Hepatocyte (in vitro differentiated cells): Measurements from ENCODE around the gene TSPAN13. TPM values are rescaled to one million over a fixed set of nuclear protein-coding genes. Genes with fewer than 3 reads are reported as not detected.
"Not testable (repeated sequence)": the region's sequence is repeated elsewhere in the genome, so short reads cannot be mapped to it uniquely, and the experiment has no call there.

Experiments
- DNase-seq: peaks from one replicate; pipeline ENCODE4 v3.0.0-alpha.2; 2016; ENCODE audit warnings: low spot score
- H2AFZ ChIP-seq: fragments of 200-600 bp; sonication (generic); 2 replicates; pipeline ENCODE4 v1.6.0; 2016; ENCODE audit warnings: antibody characterized with exemption, mild to moderate bottlenecking
- H3K27ac ChIP-seq: fragments of 200-600 bp; sonication (generic); 2 replicates; pipeline ENCODE4 v1.5.1; 2016; ENCODE audit warnings: mild to moderate bottlenecking
- H3K27me3 ChIP-seq: fragments of 200-600 bp; sonication (generic); 2 replicates; pipeline ENCODE4 v1.6.1; 2016
- H3K36me3 ChIP-seq: fragments of 200-600 bp; sonication (generic); replicated peaks from 2 replicates; pipeline ENCODE4 v1.5.1; 2016; ENCODE audit warnings: low read depth; ENCODE audit not compliant: insufficient read depth
- H3K4me1 ChIP-seq: fragments of 200-600 bp; sonication (generic); 2 replicates; pipeline ENCODE4 v1.5.1; 2016; ENCODE audit warnings: mild to moderate bottlenecking, moderate library complexity; ENCODE audit not compliant: insufficient read depth
- H3K4me2 ChIP-seq: fragments of 200-600 bp; sonication (generic); 2 replicates; pipeline ENCODE4 v1.6.0; 2016
- H3K4me3 ChIP-seq: fragments of 200-600 bp; sonication (generic); 2 replicates; pipeline ENCODE4 v1.5.1; 2016; ENCODE audit warnings: mild to moderate bottlenecking
- H3K79me2 ChIP-seq: fragments of 200-600 bp; sonication (generic); 2 replicates; pipeline ENCODE4 v1.6.0; 2017; ENCODE audit warnings: mild to moderate bottlenecking
- H3K9me2 ChIP-seq: fragments of 200-600 bp; sonication (generic); replicated peaks from 2 replicates; pipeline ENCODE4 v1.6.0; 2017; ENCODE audit warnings: mild to moderate bottlenecking; ENCODE audit not compliant: insufficient read depth
- H3K9me3 ChIP-seq: fragments of 200-600 bp; sonication (generic); 2 replicates; pipeline ENCODE4 v1.5.1; 2016; ENCODE audit warnings: low read depth, mild to moderate bottlenecking
- H4K20me1 ChIP-seq: fragments of 200-600 bp; sonication (generic); 2 replicates; pipeline ENCODE4 v1.6.0; 2016; ENCODE audit warnings: mild to moderate bottlenecking; ENCODE audit not compliant: insufficient read depth, poor library complexity, severe bottlenecking
- EZH2 ChIP-seq: fragments of 200-600 bp; sonication (generic); IDR thresholded peaks from 2 replicates; pipeline ENCODE4 v1.6.1; 2016; ENCODE audit warnings: antibody characterized with exemption, mild to moderate bottlenecking, borderline replicate concordance
- EZH2phosphoT487 ChIP-seq: fragments of 200-600 bp; sonication (generic); IDR thresholded peaks from one replicate; pipeline ENCODE4 v1.6.1; 2018; ENCODE audit warnings: antibody characterized with exemption, mild to moderate bottlenecking, low read depth, moderate library complexity; ENCODE audit not compliant: unreplicated experiment, severe bottlenecking
- WGBS: methylation state at CpG from one replicate; pipeline ENCODE4 v1.1.6; 2016; ENCODE audit warnings: low lambda C conversion rate; ENCODE audit errors: missing lambda C conversion rate; 5-methylcytosine and 5-hydroxymethylcytosine counted together
- polyA plus RNA-seq: library from polyadenylated mRNA; unstranded; fragments of >200 nt; fragmentation: Nextera tagmentation; extraction: Ambion mirVana; gene quantifications from 2 replicates; pipeline ENCODE4 v1.2.1, GENCODE V29; 2016
- total RNA-seq: library from RNA; depleted of rRNA; stranded (reverse); fragments of >200 nt; gene quantifications from 2 replicates; pipeline ENCODE4 v1.2.3, GENCODE V29; 2014
- TF ChIP-seq, protein P1 (sequence below): fragments of 200-600 bp; sonication (generic); IDR thresholded peaks from 2 replicates; pipeline ENCODE4 v1.5.1; 2016; ENCODE audit warnings: antibody characterized with exemption, mild to moderate bottlenecking; ENCODE audit not compliant: poor library complexity

TSPAN13 gene
- total and polyA plus RNA-seq, 2 experiments from 2014 or later, result 164 to 173 TPM

DNA sequence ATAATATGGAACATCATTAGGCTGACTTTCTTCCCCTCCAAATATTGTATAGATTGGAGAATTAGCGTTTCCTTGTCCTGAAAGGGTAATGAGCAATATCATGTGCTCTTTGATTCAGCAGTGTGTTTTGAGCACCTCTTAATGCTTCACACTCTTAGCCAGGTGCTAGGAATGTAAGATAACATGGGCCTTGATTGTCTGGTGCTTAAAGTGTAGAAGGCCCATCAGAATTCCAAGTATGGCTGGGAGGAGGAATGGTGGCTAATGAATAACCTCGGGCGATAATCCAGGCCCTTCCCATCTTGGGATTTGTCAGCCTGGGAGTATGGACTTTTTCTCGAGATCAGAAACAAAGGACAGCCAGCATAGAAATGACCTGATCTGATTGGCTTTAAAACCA is 8.6 kb downstream of the TSPAN13 start:
- Histone ChIP-seq H3K27ac (peak overlapping the region; percentile 74), H4K20me1 (peaks cover 5% of the 10 kb centered on the region), H3K4me1 (no peaks in the 10 kb centered on the region), H3K4me3 (no peak overlapping the region), H3K9me3 (no peaks in the 10 kb centered on the region), H3K36me3 (no peaks in the 10 kb centered on the region), H3K27me3 (no peaks in the 10 kb centered on the region), H2AFZ (no peak overlapping the region), H3K4me2 (peak overlapping the region; percentile 13), H3K79me2 (peaks cover 100% of the 10 kb centered on the region), H3K9me2 (no peaks in the 10 kb centered on the region)
- DNase-seq, result peak; percentile 58
- TF ChIP-seq, protein P1, sequence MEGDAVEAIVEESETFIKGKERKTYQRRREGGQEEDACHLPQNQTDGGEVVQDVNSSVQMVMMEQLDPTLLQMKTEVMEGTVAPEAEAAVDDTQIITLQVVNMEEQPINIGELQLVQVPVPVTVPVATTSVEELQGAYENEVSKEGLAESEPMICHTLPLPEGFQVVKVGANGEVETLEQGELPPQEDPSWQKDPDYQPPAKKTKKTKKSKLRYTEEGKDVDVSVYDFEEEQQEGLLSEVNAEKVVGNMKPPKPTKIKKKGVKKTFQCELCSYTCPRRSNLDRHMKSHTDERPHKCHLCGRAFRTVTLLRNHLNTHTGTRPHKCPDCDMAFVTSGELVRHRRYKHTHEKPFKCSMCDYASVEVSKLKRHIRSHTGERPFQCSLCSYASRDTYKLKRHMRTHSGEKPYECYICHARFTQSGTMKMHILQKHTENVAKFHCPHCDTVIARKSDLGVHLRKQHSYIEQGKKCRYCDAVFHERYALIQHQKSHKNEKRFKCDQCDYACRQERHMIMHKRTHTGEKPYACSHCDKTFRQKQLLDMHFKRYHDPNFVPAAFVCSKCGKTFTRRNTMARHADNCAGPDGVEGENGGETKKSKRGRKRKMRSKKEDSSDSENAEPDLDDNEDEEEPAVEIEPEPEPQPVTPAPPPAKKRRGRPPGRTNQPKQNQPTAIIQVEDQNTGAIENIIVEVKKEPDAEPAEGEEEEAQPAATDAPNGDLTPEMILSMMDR, result no peak
- no peak for TF ChIP-seq EZH2phosphoT487
- WGBS, result 56% methylated on average over 4 of the region's 4 CpGs

DNA sequence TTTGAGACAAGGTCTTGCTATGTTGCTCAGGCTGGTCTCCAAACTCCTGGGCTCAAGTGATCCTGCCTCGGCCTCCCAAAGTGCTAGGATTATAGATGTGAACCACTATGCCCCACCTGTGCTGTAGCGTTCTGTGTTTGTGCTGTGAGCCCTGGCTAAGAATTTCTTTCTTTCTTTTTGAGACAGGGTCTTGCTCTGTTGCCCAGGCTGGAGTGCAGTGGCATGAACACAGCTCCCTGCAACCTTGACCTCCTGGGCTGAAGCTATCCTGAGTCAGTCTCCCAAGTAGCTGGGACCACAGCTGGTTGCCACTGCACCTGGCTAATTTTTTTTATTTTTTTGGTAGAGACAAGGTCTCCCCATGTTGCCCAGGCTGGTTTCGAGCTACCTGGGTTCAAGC is 11.4 kb downstream of the TSPAN13 start:
- Histone ChIP-seq H3K27me3 (no peaks in the 10 kb centered on the region), H2AFZ (no peak overlapping the region), H4K20me1 (peaks cover 5% of the 10 kb centered on the region), H3K9me2 (no peaks in the 10 kb centered on the region), H3K4me3 (no peak overlapping the region), H3K36me3 (no peaks in the 10 kb centered on the region), H3K27ac (no peak overlapping the region), H3K4me2 (no peak overlapping the region), H3K9me3 (no peaks in the 10 kb centered on the region), H3K4me1 (no peaks in the 10 kb centered on the region), H3K79me2 (peaks cover 100% of the 10 kb centered on the region)
- no peak for DNase-seq
- 95% methylated on average over 3 of the region's 3 CpGs for WGBS
- TF ChIP-seq EZH2phosphoT487, result no peak
- TF ChIP-seq EZH2, result no peak

DNA sequence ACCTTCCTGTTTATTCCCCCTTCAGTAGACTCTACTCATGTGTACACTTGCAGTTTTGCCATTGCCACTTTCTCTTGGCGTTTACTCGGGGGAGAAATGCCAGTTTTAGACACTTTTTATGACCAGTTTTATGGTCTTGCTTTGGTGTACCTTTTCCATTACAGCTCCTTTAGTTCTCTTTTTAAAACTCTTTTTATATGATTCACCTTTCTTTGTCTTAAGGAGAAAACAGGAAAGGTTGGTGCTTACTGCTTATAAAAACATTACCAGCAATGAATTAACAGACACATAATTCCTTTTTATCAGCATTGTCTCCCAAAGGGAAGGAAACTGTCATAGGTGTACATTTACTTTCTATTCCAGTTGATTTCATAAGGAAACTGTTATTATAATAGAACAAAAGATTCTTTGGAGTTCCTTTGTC is 11.9 kb downstream of the TSPAN13 start:
- Histone ChIP-seq H4K20me1 (peaks cover 5% of the 10 kb centered on the region), H3K4me2 (no peak overlapping the region), H3K9me3 (no peaks in the 10 kb centered on the region), H3K27me3 (no peaks in the 10 kb centered on the region), H3K27ac (peak overlapping the region; percentile 1), H3K36me3 (no peaks in the 10 kb centered on the region), H3K4me1 (no peaks in the 10 kb centered on the region), H2AFZ (no peak overlapping the region), H3K9me2 (no peaks in the 10 kb centered on the region), H3K4me3 (no peak overlapping the region), H3K79me2 (peaks cover 100% of the 10 kb centered on the region)
- no peak for TF ChIP-seq EZH2
- TF ChIP-seq, protein P1, result no peak
- TF ChIP-seq EZH2phosphoT487, result no peak
- WGBS, result 48% methylated on average over 2 of the region's 2 CpGs
- DNase-seq, result no peak

DNA sequence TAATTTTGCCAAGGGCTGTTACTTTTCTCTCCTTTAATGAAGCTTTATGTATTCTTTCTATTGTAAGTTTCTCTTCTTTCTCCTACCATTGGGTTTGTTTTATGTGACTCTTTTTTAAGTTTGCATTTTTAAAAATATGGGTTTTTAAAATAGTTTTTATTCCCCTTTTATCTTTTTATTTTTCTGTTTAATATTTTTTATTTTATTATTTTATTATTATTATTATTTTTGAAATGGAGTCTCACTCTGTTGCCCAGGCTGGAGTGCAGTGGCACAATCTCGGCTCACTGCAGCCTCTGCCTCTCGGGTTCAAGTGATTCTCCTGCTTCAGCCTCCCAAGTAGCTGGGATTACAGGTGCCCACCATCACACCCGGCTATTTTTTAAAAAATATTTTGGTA is 16.4 kb downstream of the TSPAN13 start:
- Histone ChIP-seq H3K79me2 (peaks cover 100% of the 10 kb centered on the region), H4K20me1 (peaks cover 15% of the 10 kb centered on the region)
- H2AFZ ChIP-seq, H3K4me3 ChIP-seq, H3K36me3 ChIP-seq, H3K4me1 ChIP-seq, DNase-seq, H3K4me2 ChIP-seq, H3K9me2 ChIP-seq, H3K27ac ChIP-seq, H3K27me3 ChIP-seq, H3K9me3 ChIP-seq: not testable (repeated sequence)
- 95% methylated on average over 3 of the region's 3 CpGs for WGBS
